ENCODE results near the gene TLX1.

GRCh38 chr10:101140084-101140949, 9.2 kb downstream of the TLX1 start:
- TF ChIP-seq POLR2A (IDR thresholded peaks at IDR 0.05; ENCODE audit: low read depth, low read length), result no peak
- no peak for TF ChIP-seq POLR2AphosphoS5 (IDR thresholded peaks at IDR 0.05; ENCODE audit: low read depth, low read length)
